ENCODE measurements around the gene SEL1L2.

Gene SEL1L2

GRCh38 chr20:13929836-13930235 lies 60.6 kb downstream of the SEL1L2 start:
- no peak overlapping the region for H3K4me3 ChIP-seq (ENCODE audit: low read depth, low read length)
- H3K9me3 ChIP-seq (ENCODE audit: control insufficient read depth, insufficient read depth, low read depth, low read length): no peaks in the 10 kb centered on the region
- H3K27ac ChIP-seq (ENCODE audit: low read depth, low read length): no peak overlapping the region
- no peaks in the 10 kb centered on the region for H3K36me3 ChIP-seq (ENCODE audit: control insufficient read depth, insufficient read depth, low read length)
- no peak overlapping the region for H3K9ac ChIP-seq (ENCODE audit: low read length)
- H3K4me1 ChIP-seq (ENCODE audit: control insufficient read depth, insufficient read depth, low read length): no peaks in the 10 kb centered on the region
- H3K27me3 ChIP-seq (ENCODE audit: control insufficient read depth, insufficient read depth, low read length): no peaks in the 10 kb centered on the region

- H3K4me1 ChIP-seq (ENCODE audit: control insufficient read depth, insufficient read depth, low read length): no peaks in the 10 kb centered on the region
- no peaks in the 10 kb centered on the region for H3K9me3 ChIP-seq (ENCODE audit: control insufficient read depth, insufficient read depth, low read depth, low read length)
- H3K27ac ChIP-seq (ENCODE audit: low read depth, low read length): no peak overlapping the region
- no peaks in the 10 kb centered on the region for H3K36me3 ChIP-seq (ENCODE audit: control insufficient read depth, insufficient read depth, low read length)
- no peak overlapping the region for H3K9ac ChIP-seq (ENCODE audit: low read length)
- H3K4me3 ChIP-seq (ENCODE audit: low read depth, low read length): no peak overlapping the region
- no peaks in the 10 kb centered on the region for H3K27me3 ChIP-seq (ENCODE audit: control insufficient read depth, insufficient read depth, low read length)
These were observed 61.5 kb downstream of the SEL1L2 start for GRCh38 chr20:13928901-13929300.

GRCh38 chr20:13927171-13927570 lies 63.2 kb downstream of the SEL1L2 start:
- Histone ChIP-seq H3K36me3 (ENCODE audit: control insufficient read depth, insufficient read depth, low read length) (no peaks in the 10 kb centered on the region), H3K4me3 (ENCODE audit: low read depth, low read length) (no peak overlapping the region), H3K27me3 (ENCODE audit: control insufficient read depth, insufficient read depth, low read length) (no peaks in the 10 kb centered on the region), H3K9ac (ENCODE audit: low read length) (no peak overlapping the region), H3K9me3 (ENCODE audit: control insufficient read depth, insufficient read depth, low read depth, low read length) (no peaks in the 10 kb centered on the region), H3K4me1 (ENCODE audit: control insufficient read depth, insufficient read depth, low read length) (no peaks in the 10 kb centered on the region), H3K27ac (ENCODE audit: low read depth, low read length) (no peak overlapping the region)

- Histone ChIP-seq H3K9ac (ENCODE audit: low read length) (no peak overlapping the region), H3K27ac (ENCODE audit: low read depth, low read length) (no peak overlapping the region), H3K4me3 (ENCODE audit: low read depth, low read length) (no peak overlapping the region), H3K27me3 (ENCODE audit: control insufficient read depth, insufficient read depth, low read length) (no peaks in the 10 kb centered on the region), H3K4me1 (ENCODE audit: control insufficient read depth, insufficient read depth, low read length) (no peaks in the 10 kb centered on the region), H3K36me3 (ENCODE audit: control insufficient read depth, insufficient read depth, low read length) (no peaks in the 10 kb centered on the region), H3K9me3 (ENCODE audit: control insufficient read depth, insufficient read depth, low read depth, low read length) (no peaks in the 10 kb centered on the region)
These were observed 68.2 kb downstream of the SEL1L2 start for GRCh38 chr20:13922241-13922640.

GRCh38 chr20:13915284-13915683 lies 75.1 kb downstream of the SEL1L2 start:
- Histone ChIP-seq H3K9me3 (ENCODE audit: control insufficient read depth, insufficient read depth, low read depth, low read length) (no peaks in the 10 kb centered on the region), H3K4me1 (ENCODE audit: control insufficient read depth, insufficient read depth, low read length) (no peaks in the 10 kb centered on the region), H3K4me3 (ENCODE audit: low read depth, low read length) (no peak overlapping the region), H3K36me3 (ENCODE audit: control insufficient read depth, insufficient read depth, low read length) (no peaks in the 10 kb centered on the region), H3K9ac (ENCODE audit: low read length) (no peak overlapping the region), H3K27ac (ENCODE audit: low read depth, low read length) (no peak overlapping the region), H3K27me3 (ENCODE audit: control insufficient read depth, insufficient read depth, low read length) (no peaks in the 10 kb centered on the region)

GRCh38 chr20:13913572-13913971 lies 76.8 kb downstream of the SEL1L2 start:
- Histone ChIP-seq H3K36me3 (ENCODE audit: control insufficient read depth, insufficient read depth, low read length) (no peaks in the 10 kb centered on the region), H3K9ac (ENCODE audit: low read length) (no peak overlapping the region), H3K27me3 (ENCODE audit: control insufficient read depth, insufficient read depth, low read length) (no peaks in the 10 kb centered on the region), H3K4me3 (ENCODE audit: low read depth, low read length) (no peak overlapping the region), H3K4me1 (ENCODE audit: control insufficient read depth, insufficient read depth, low read length) (no peaks in the 10 kb centered on the region), H3K9me3 (ENCODE audit: control insufficient read depth, insufficient read depth, low read depth, low read length) (no peaks in the 10 kb centered on the region), H3K27ac (ENCODE audit: low read depth, low read length) (no peak overlapping the region)

- Histone ChIP-seq H3K9me3 (ENCODE audit: control insufficient read depth, insufficient read depth, low read depth, low read length) (no peaks in the 10 kb centered on the region), H3K27me3 (ENCODE audit: control insufficient read depth, insufficient read depth, low read length) (no peaks in the 10 kb centered on the region), H3K4me1 (ENCODE audit: control insufficient read depth, insufficient read depth, low read length) (no peaks in the 10 kb centered on the region), H3K36me3 (ENCODE audit: control insufficient read depth, insufficient read depth, low read length) (no peaks in the 10 kb centered on the region), H3K9ac (ENCODE audit: low read length) (no peak overlapping the region), H3K27ac (ENCODE audit: low read depth, low read length) (no peak overlapping the region), H3K4me3 (ENCODE audit: low read depth, low read length) (no peak overlapping the region)
These were observed 77.3 kb downstream of the SEL1L2 start for GRCh38 chr20:13913131-13913530.

GRCh38 chr20:13910492-13910891 lies 79.9 kb downstream of the SEL1L2 start:
- Histone ChIP-seq H3K27ac (ENCODE audit: low read depth, low read length) (no peak overlapping the region), H3K4me3 (ENCODE audit: low read depth, low read length) (no peak overlapping the region), H3K36me3 (ENCODE audit: control insufficient read depth, insufficient read depth, low read length) (no peaks in the 10 kb centered on the region), H3K27me3 (ENCODE audit: control insufficient read depth, insufficient read depth, low read length) (no peaks in the 10 kb centered on the region), H3K9ac (ENCODE audit: low read length) (no peak overlapping the region), H3K4me1 (ENCODE audit: control insufficient read depth, insufficient read depth, low read length) (no peaks in the 10 kb centered on the region), H3K9me3 (ENCODE audit: control insufficient read depth, insufficient read depth, low read depth, low read length) (no peaks in the 10 kb centered on the region)

- Histone ChIP-seq H3K27ac (ENCODE audit: low read depth, low read length) (no peak overlapping the region), H3K27me3 (ENCODE audit: control insufficient read depth, insufficient read depth, low read length) (no peaks in the 10 kb centered on the region), H3K4me3 (ENCODE audit: low read depth, low read length) (no peak overlapping the region), H3K36me3 (ENCODE audit: control insufficient read depth, insufficient read depth, low read length) (no peaks in the 10 kb centered on the region), H3K9me3 (ENCODE audit: control insufficient read depth, insufficient read depth, low read depth, low read length) (no peaks in the 10 kb centered on the region), H3K9ac (ENCODE audit: low read length) (no peak overlapping the region), H3K4me1 (ENCODE audit: control insufficient read depth, insufficient read depth, low read length) (no peaks in the 10 kb centered on the region)
These were observed 81.3 kb downstream of the SEL1L2 start for GRCh38 chr20:13909067-13909466.

- Histone ChIP-seq H3K27me3 (ENCODE audit: control insufficient read depth, insufficient read depth, low read length) (no peaks in the 10 kb centered on the region), H3K4me3 (ENCODE audit: low read depth, low read length) (no peak overlapping the region), H3K27ac (ENCODE audit: low read depth, low read length) (no peak overlapping the region), H3K36me3 (ENCODE audit: control insufficient read depth, insufficient read depth, low read length) (no peaks in the 10 kb centered on the region), H3K9ac (ENCODE audit: low read length) (no peak overlapping the region), H3K4me1 (ENCODE audit: control insufficient read depth, insufficient read depth, low read length) (no peaks in the 10 kb centered on the region), H3K9me3 (ENCODE audit: control insufficient read depth, insufficient read depth, low read depth, low read length) (no peaks in the 10 kb centered on the region)
These were observed 85.6 kb downstream of the SEL1L2 start for GRCh38 chr20:13904766-13905165.

- Histone ChIP-seq H3K36me3 (ENCODE audit: control insufficient read depth, insufficient read depth, low read length) (no peaks in the 10 kb centered on the region), H3K9ac (ENCODE audit: low read length) (no peak overlapping the region), H3K27ac (ENCODE audit: low read depth, low read length) (no peak overlapping the region), H3K9me3 (ENCODE audit: control insufficient read depth, insufficient read depth, low read depth, low read length) (no peaks in the 10 kb centered on the region), H3K27me3 (ENCODE audit: control insufficient read depth, insufficient read depth, low read length) (no peaks in the 10 kb centered on the region), H3K4me3 (ENCODE audit: low read depth, low read length) (no peak overlapping the region), H3K4me1 (ENCODE audit: control insufficient read depth, insufficient read depth, low read length) (no peaks in the 10 kb centered on the region)
These were observed 89.9 kb downstream of the SEL1L2 start for GRCh38 chr20:13900496-13900895.

GRCh38 chr20:13898012-13898612 lies 92.3 kb downstream of the SEL1L2 start:
- H3K4me3 ChIP-seq (ENCODE audit: low read depth, low read length): no peak overlapping the region
- no peak overlapping the region for H3K27ac ChIP-seq (ENCODE audit: low read depth, low read length)
- H3K9ac ChIP-seq (ENCODE audit: low read length): no peak overlapping the region
- H3K36me3 ChIP-seq (ENCODE audit: control insufficient read depth, insufficient read depth, low read length): no peaks in the 10 kb centered on the region
- no peaks in the 10 kb centered on the region for H3K4me1 ChIP-seq (ENCODE audit: control insufficient read depth, insufficient read depth, low read length)
- 0 out of 2 replicates have a peak, but pooled peaks cover 3% of the 10 kb centered on the region for H3K9me3 ChIP-seq (ENCODE audit: control insufficient read depth, insufficient read depth, low read depth, low read length)
- no peaks in the 10 kb centered on the region for H3K27me3 ChIP-seq (ENCODE audit: control insufficient read depth, insufficient read depth, low read length)
